ENCODE results near the gene EIF3K. TPM values are rescaled to one million over a fixed set of nuclear protein-coding genes. Genes with fewer than 3 reads are reported as not detected.
"Not testable (repeated sequence)": the region's sequence is repeated elsewhere in the genome, so short reads cannot be mapped to it uniquely, and the experiment has no call there.

The EIF3K gene
- polyA plus RNA-seq, 2 of the 4 experiments (the other 2 are of a cell fraction), result 419 to 937 TPM

DNA sequence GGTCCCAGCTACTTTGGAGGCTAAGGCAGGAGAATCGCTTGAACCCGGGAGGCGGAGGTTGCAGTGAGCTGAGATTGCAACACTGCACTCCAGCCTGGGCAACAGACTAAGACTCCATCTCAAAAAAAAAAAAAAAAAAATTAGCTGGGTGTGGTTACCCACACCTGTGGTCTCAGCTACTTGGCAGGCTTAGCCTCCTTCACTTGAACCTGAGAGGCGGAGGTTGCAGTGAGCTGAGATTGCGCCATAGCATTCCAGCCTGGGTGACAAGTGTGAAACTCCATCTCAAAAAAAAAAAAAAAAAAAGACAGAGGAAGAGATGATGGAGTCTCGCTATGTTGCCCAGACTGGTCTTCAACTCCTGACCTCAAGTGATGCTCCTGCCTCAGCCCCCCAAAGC lies 39.7 kb upstream of the EIF3K start:
- POLR2A ChIA-PET, result interaction anchor here (0.7 kb wide), 2 partner anchors 50 to 68 kb away, joined by 3 read pairs; partner anchors contain the start of gene ACTN4
- H3K4me3 ChIP-seq; H3K4me1 ChIP-seq; DNase-seq (ENCODE audit: low read depth in 1 of 2, low spot score in 1 of 2); H3K4me2 ChIP-seq; FAIRE-seq; H3K9me3 ChIP-seq; ATAC-seq; H3K27ac ChIP-seq: not testable (repeated sequence)
- 90% methylated on average over 6 of the region's 6 CpGs for WGBS (ENCODE audit: missing lambda C conversion rate)
- peak; percentile 46 to 75; a peak in 3 of 4 replicates for TF ChIP-seq CEBPB (IDR thresholded peaks at IDR 0.05)
- CTCF ChIA-PET, result interaction anchor here (0.6 to 1.9 kb wide), 10 partner anchors 8 to 896 kb away, joined by 3 to 7 read pairs (median 4); partner anchors contain the start of genes EIF3K, MRPS12 and SARS2

DNA sequence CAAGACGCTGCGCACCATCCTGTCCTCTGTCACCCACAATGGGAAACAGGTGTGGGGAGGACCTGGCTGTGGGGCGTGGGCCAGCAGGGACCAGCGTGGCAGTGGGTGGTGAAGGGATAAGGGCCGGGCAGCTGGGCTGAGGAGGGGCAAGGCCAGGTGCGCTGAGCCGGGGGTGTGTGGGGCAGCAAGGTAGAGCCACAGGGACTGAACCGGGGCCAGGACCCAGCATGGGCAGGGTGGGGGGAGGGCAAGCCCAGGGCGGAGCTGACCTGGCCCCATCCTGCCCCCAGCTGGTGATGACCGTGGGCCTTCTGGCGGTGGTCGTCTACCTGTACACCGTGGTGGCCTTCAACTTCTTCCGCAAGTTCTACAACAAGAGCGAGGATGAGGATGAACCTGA lies 38.9 kb upstream of the EIF3K start:
- CTCF ChIA-PET, result interaction anchor here (1.0 to 1.9 kb wide), 4 partner anchors 10 to 39 kb away, joined by 3 to 9 read pairs (median 5); partner anchors contain the start of gene EIF3K
- no peak for TF ChIP-seq CEBPB (IDR thresholded peaks at IDR 0.05)
- TF ChIP-seq SREBF2 (IDR thresholded peaks at IDR 0.05), result no peak
- no peak for TF ChIP-seq BHLHE40 (IDR thresholded peaks at IDR 0.05; ENCODE audit: low read depth, low read length)
- no peak for TF ChIP-seq SMC3 (IDR thresholded peaks at IDR 0.05)
- Histone ChIP-seq H3K4me3 (no peak overlapping the region), H3K27ac (no peak overlapping the region), H3K9me3 (no peaks in the 10 kb centered on the region), H3K4me1 (no peaks in the 10 kb centered on the region), H3K4me2 (no peak overlapping the region)
- no peak; a peak in 1 of 6 replicates for ATAC-seq
- POLR2A ChIA-PET, result no interaction called here
- WGBS (ENCODE audit: missing lambda C conversion rate), result 86% methylated on average over 14 of the region's 15 CpGs
- no peak for FAIRE-seq
- DNase-seq (ENCODE audit: low read depth in 1 of 2, low spot score in 1 of 2), result no peak

GRCh38 chr19:38583219-38583984 lies 35.6 kb upstream of the EIF3K start:
- no peak for FAIRE-seq
- no peak for DNase-seq (ENCODE audit: low read depth in 1 of 2, low spot score in 1 of 2)
- ChIA-PET CTCF (interaction anchor here (0.7 to 2.9 kb wide), 6 partner anchors 9 to 181 kb away, joined by 3 to 8 read pairs (median 4); partner anchors contain the start of gene FAM98C), POLR2A (no interaction called here)
- no peak overlapping the region for H3K27ac ChIP-seq
- no peak overlapping the region for H3K4me3 ChIP-seq
- WGBS (ENCODE audit: missing lambda C conversion rate), result 86% methylated on average over 14 of the region's 14 CpGs
- ATAC-seq, result peak; percentile 41 to 51
- TF ChIP-seq SREBF2 (IDR thresholded peaks at IDR 0.05) (no peak), MYC (IDR thresholded peaks at IDR 0.05; ENCODE audit: borderline replicate concordance, low read length) (no peak), FOXS1 (CRISPR knock-in tag; IDR thresholded peaks at IDR 0.05) (no peak), PBX3 (IDR thresholded peaks at IDR 0.05) (no peak), E2F6 (IDR thresholded peaks at IDR 0.05; ENCODE audit: borderline replicate concordance, low read depth) (no peak), FOSB (CRISPR knock-in tag; IDR thresholded peaks at IDR 0.05) (no peak), PHF8 (IDR thresholded peaks at IDR 0.05; ENCODE audit: borderline replicate concordance, low read depth) (no peak), BCL3 (IDR thresholded peaks at IDR 0.05) (no peak), RFX5 (IDR thresholded peaks at IDR 0.05) (no peak), ZSCAN20 (CRISPR knock-in tag; IDR thresholded peaks at IDR 0.05) (no peak), HEYL (CRISPR knock-in tag; IDR thresholded peaks at IDR 0.05) (no peak), JUNB (IDR thresholded peaks at IDR 0.05) (no peak), NFE2L2 (conservative IDR thresholded peaks at IDR 0.05; ENCODE audit: low read length) (no peak), REST (IDR thresholded peaks at IDR 0.05) (no peak), RARB (CRISPR knock-in tag; IDR thresholded peaks at IDR 0.05) (no peak), RNF2 (IDR thresholded peaks at IDR 0.05; ENCODE audit: borderline replicate concordance, low read depth) (no peak), EHF (CRISPR knock-in tag; IDR thresholded peaks at IDR 0.05) (no peak)
- TF ChIP-seq, protein P1, sequence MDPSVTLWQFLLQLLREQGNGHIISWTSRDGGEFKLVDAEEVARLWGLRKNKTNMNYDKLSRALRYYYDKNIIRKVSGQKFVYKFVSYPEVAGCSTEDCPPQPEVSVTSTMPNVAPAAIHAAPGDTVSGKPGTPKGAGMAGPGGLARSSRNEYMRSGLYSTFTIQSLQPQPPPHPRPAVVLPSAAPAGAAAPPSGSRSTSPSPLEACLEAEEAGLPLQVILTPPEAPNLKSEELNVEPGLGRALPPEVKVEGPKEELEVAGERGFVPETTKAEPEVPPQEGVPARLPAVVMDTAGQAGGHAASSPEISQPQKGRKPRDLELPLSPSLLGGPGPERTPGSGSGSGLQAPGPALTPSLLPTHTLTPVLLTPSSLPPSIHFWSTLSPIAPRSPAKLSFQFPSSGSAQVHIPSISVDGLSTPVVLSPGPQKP (IDR thresholded peaks at IDR 0.05; ENCODE audit: low read depth, low read length), result no peak
- H3K9me3 ChIP-seq, result no peaks in the 10 kb centered on the region
- no peak overlapping the region for H3K4me2 ChIP-seq
- no peaks in the 10 kb centered on the region for H3K4me1 ChIP-seq
